HEK293 (cell line): ENCODE measurements around the gene INTS1.

Source experiments
- FEZF1 ChIP-seq: fragments of 450-650 bp; formaldehyde crosslinking; IDR thresholded peaks from 2 replicates; pipeline ENCODE4 v1.5.1; 2016; ENCODE audit warnings: missing biosample characterization, missing genetic modification characterization
- GLI4 ChIP-seq: fragments of 450-650 bp; formaldehyde crosslinking; IDR thresholded peaks from 2 replicates; pipeline ENCODE4 v1.5.1; 2016; ENCODE audit warnings: missing biosample characterization, missing genetic modification characterization
- KLF10 ChIP-seq: fragments of 450-650 bp; IDR thresholded peaks from 2 replicates; pipeline ENCODE4 v1.5.1; 2018; ENCODE audit warnings: missing biosample characterization, mild to moderate bottlenecking, missing genetic modification characterization
- MYNN ChIP-seq: fragments of 450-650 bp; formaldehyde crosslinking; IDR thresholded peaks from 2 replicates; pipeline ENCODE4 v1.5.1; 2016; ENCODE audit warnings: missing biosample characterization, missing genetic modification characterization, borderline replicate concordance
- MZF1 ChIP-seq: fragments of 450-650 bp; formaldehyde crosslinking; IDR thresholded peaks from 2 replicates; pipeline ENCODE4 v1.5.1; 2017; ENCODE audit warnings: missing biosample characterization, missing genetic modification characterization, borderline replicate concordance
- YY2 ChIP-seq: fragments of 450-650 bp; formaldehyde crosslinking; IDR thresholded peaks from 2 replicates; pipeline ENCODE4 v1.5.1; 2016; ENCODE audit warnings: missing biosample characterization, missing genetic modification characterization
- ZBTB21 ChIP-seq: fragments of 450-650 bp; formaldehyde crosslinking; IDR thresholded peaks from 2 replicates; pipeline ENCODE4 v1.5.1; 2017; ENCODE audit warnings: missing biosample characterization, missing genetic modification characterization
- ZBTB26 ChIP-seq: fragments of 450-650 bp; formaldehyde crosslinking; optimal IDR thresholded peaks from 2 replicates; pipeline ENCODE3; 2016; ENCODE audit warnings: missing biosample characterization, mild to moderate bottlenecking, missing genetic modification characterization
- ZEB2 ChIP-seq: fragments of 450-650 bp; formaldehyde crosslinking; IDR thresholded peaks from 2 replicates; pipeline ENCODE4 v1.5.1; 2016; ENCODE audit warnings: missing biosample characterization, missing genetic modification characterization
- ZIC2 ChIP-seq: fragments of 450-650 bp; formaldehyde crosslinking; IDR thresholded peaks from 2 replicates; pipeline ENCODE4 v1.5.1; 2016; ENCODE audit warnings: missing biosample characterization, missing genetic modification characterization
- ZNF146 ChIP-seq: fragments of 450-650 bp; formaldehyde crosslinking; IDR thresholded peaks from 2 replicates; pipeline ENCODE4 v1.5.1; 2016; ENCODE audit warnings: missing biosample characterization, missing genetic modification characterization
- ZNF335 ChIP-seq: fragments of 450-650 bp; formaldehyde crosslinking; conservative IDR thresholded peaks from 2 replicates; pipeline ENCODE4 v1.5.1; 2016; ENCODE audit warnings: missing biosample characterization, missing genetic modification characterization
- ZNF394 ChIP-seq: fragments of 450-650 bp; formaldehyde crosslinking; IDR thresholded peaks from 2 replicates; pipeline ENCODE4 v1.5.1; 2016; ENCODE audit warnings: missing biosample characterization, missing genetic modification characterization, mild to moderate bottlenecking, moderate library complexity, borderline replicate concordance
- ZNF544 ChIP-seq: fragments of 450-650 bp; formaldehyde crosslinking; IDR thresholded peaks from 2 replicates; pipeline ENCODE4 v1.5.0; 2017; ENCODE audit warnings: missing biosample characterization, missing genetic modification characterization
- ZNF548 ChIP-seq: fragments of 450-650 bp; formaldehyde crosslinking; IDR thresholded peaks from 2 replicates; pipeline ENCODE4 v1.5.1; 2016; ENCODE audit warnings: missing biosample characterization, missing genetic modification characterization
- ZNF624 ChIP-seq: fragments of 450-650 bp; formaldehyde crosslinking; IDR thresholded peaks from 2 replicates; pipeline ENCODE4 v1.5.1; 2017; ENCODE audit warnings: missing biosample characterization, missing genetic modification characterization
- ZNF776 ChIP-seq: fragments of 450-650 bp; formaldehyde crosslinking; IDR thresholded peaks from 2 replicates; pipeline ENCODE4 v1.5.0; 2017; ENCODE audit warnings: missing biosample characterization, missing genetic modification characterization, borderline replicate concordance
- ZSCAN30 ChIP-seq: fragments of 450-650 bp; IDR thresholded peaks from 2 replicates; pipeline ENCODE4 v1.5.1; 2018; ENCODE audit warnings: missing biosample characterization, mild to moderate bottlenecking, missing genetic modification characterization, moderate library complexity
- TF ChIP-seq, protein P1 (sequence below): fragments of 450-650 bp; formaldehyde crosslinking; IDR thresholded peaks from 2 replicates; pipeline ENCODE4 v1.5.1; 2016; ENCODE audit warnings: missing biosample characterization, missing genetic modification characterization
- TF ChIP-seq, protein P2 (sequence below): fragments of 450-650 bp; formaldehyde crosslinking; conservative IDR thresholded peaks from 2 replicates; pipeline ENCODE4 v1.5.1; 2016; ENCODE audit warnings: low read depth, missing biosample characterization, missing genetic modification characterization

Gene INTS1

DNA sequence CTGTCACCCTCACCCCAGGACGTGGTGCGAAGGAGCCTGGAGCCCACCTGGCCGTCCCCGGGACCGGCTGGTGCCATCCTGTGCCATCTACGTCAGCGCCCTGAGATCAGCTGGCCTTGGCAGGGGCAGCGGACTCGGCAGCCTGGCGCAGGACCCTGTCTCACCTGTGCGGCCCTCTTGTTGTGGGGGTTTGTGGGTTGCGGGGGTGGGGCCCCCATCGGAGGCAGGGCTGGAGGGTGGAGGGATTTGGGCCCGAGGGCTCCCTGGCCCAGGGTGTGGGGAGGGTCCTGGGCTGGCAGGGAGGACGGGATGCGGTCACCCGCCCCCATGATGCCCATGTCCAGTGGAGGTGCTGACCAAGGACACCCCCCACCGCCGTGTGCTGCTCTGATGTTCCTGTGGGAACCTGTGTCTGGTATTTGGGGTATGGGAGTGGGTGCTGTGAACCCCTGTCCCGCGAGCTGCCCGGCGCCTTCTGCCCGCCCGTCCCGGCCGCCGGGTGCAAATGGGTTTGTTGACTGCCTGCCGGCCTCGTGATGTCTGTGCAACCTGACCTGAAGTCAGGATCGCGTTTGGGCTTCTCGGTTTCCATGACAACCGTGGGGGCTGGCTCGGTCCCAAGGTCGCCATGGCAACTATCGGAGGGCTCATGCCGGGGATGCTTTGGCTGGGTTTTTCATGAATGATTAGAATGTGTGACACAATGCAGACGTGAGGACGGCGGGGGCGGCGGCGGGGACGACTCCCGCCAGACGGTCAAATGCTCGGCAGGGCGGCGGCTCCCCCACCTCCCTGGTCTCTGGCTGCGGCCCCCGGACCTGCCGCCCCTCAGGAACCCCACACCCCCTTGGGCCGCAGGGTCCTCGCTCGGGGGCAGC lies 33.6 kb upstream of the INTS1 start (continued):
- TF ChIP-seq YY2 (tag by site-specific recombination) = no peak
- TF ChIP-seq FEZF1 (tag by site-specific recombination) = no peak
- TF ChIP-seq ZNF548 (tag by site-specific recombination) = no peak
- TF ChIP-seq, protein P1, sequence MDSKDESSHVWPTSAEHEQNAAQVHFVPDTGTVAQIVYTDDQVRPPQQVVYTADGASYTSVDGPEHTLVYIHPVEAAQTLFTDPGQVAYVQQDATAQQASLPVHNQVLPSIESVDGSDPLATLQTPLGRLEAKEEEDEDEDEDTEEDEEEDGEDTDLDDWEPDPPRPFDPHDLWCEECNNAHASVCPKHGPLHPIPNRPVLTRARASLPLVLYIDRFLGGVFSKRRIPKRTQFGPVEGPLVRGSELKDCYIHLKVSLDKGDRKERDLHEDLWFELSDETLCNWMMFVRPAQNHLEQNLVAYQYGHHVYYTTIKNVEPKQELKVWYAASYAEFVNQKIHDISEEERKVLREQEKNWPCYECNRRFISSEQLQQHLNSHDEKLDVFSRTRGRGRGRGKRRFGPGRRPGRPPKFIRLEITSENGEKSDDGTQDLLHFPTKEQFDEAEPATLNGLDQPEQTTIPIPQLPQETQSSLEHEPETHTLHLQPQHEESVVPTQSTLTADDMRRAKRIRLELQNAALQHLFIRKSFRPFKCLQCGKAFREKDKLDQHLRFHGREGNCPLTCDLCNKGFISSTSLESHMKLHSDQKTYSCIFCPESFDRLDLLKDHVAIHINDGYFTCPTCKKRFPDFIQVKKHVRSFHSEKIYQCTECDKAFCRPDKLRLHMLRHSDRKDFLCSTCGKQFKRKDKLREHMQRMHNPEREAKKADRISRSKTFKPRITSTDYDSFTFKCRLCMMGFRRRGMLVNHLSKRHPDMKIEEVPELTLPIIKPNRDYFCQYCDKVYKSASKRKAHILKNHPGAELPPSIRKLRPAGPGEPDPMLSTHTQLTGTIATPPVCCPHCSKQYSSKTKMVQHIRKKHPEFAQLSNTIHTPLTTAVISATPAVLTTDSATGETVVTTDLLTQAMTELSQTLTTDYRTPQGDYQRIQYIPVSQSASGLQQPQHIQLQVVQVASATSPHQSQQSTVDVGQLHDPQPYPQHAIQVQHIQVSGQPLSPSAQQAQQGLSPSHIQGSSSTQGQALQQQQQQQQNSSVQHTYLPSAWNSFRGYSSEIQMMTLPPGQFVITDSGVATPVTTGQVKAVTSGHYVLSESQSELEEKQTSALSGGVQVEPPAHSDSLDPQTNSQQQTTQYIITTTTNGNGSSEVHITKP (tag by site-specific recombination) = no peak
- no peak for TF ChIP-seq ZNF624
- TF ChIP-seq ZBTB26 (tag by site-specific recombination) = peak; percentile 13
- TF ChIP-seq ZBTB21 (tag by site-specific recombination) = 0 out of 2 replicates have a peak, but pooled peaks have one; percentile 12
- TF ChIP-seq KLF10 (tag by site-specific recombination) = peak; percentile 29; the same call in 1 of the 2 replicates
- no peak for TF ChIP-seq GLI4 (tag by site-specific recombination)
- peak; percentile 92 for TF ChIP-seq MYNN (tag by site-specific recombination)
- no peak for TF ChIP-seq ZNF335 (tag by site-specific recombination)
- TF ChIP-seq MZF1 = no peak
- TF ChIP-seq ZSCAN30 (tag by site-specific recombination) = no peak
- peak; percentile 43; the same call in 1 of the 2 replicates for TF ChIP-seq ZEB2 (tag by site-specific recombination)
- TF ChIP-seq, protein P2, sequence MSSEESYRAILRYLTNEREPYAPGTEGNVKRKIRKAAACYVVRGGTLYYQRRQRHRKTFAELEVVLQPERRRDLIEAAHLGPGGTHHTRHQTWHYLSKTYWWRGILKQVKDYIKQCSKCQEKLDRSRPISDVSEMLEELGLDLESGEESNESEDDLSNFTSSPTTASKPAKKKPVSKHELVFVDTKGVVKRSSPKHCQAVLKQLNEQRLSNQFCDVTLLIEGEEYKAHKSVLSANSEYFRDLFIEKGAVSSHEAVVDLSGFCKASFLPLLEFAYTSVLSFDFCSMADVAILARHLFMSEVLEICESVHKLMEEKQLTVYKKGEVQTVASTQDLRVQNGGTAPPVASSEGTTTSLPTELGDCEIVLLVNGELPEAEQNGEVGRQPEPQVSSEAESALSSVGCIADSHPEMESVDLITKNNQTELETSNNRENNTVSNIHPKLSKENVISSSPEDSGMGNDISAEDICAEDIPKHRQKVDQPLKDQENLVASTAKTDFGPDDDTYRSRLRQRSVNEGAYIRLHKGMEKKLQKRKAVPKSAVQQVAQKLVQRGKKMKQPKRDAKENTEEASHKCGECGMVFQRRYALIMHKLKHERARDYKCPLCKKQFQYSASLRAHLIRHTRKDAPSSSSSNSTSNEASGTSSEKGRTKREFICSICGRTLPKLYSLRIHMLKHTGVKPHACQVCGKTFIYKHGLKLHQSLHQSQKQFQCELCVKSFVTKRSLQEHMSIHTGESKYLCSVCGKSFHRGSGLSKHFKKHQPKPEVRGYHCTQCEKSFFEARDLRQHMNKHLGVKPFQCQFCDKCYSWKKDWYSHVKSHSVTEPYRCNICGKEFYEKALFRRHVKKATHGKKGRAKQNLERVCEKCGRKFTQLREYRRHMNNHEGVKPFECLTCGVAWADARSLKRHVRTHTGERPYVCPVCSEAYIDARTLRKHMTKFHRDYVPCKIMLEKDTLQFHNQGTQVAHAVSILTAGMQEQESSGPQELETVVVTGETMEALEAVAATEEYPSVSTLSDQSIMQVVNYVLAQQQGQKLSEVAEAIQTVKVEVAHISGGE (tag by site-specific recombination) = no peak
- no peak for TF ChIP-seq ZNF776 (tag by site-specific recombination)
- TF ChIP-seq ZNF146 (tag by site-specific recombination) = no peak
- no peak for TF ChIP-seq ZNF544 (tag by site-specific recombination)
- 0 out of 2 replicates have a peak, but pooled peaks have one; percentile 33 for TF ChIP-seq ZIC2 (tag by site-specific recombination)
- peak; percentile 8; the same call in 1 of the 2 replicates for TF ChIP-seq ZNF394
